Epithelial cell of esophagus (primary cell): Measurements from ENCODE around the gene FRMD8.

Experiments used
- DNase-seq: peaks from one replicate; pipeline ENCODE4 v3.0.0; 2010; ENCODE audit warnings: low read depth
- H3K4me3 ChIP-seq: 2 replicates; pipeline ENCODE4 v1.5.1; 2011; ENCODE audit warnings: mild to moderate bottlenecking, low read length, control low read depth
- TF ChIP-seq, protein P1 (sequence below): IDR thresholded peaks from 2 replicates; pipeline ENCODE4 v1.5.1; 2011; ENCODE audit warnings: low read depth, mild to moderate bottlenecking, low read length, control low read depth, inconsistent platforms; ENCODE audit not compliant: insufficient read depth; ENCODE audit errors: missing control alignments

Gene FRMD8

GRCh38 chr11:65435411-65435931 is 49.0 kb downstream of the FRMD8 start:
- TF ChIP-seq, protein P1, sequence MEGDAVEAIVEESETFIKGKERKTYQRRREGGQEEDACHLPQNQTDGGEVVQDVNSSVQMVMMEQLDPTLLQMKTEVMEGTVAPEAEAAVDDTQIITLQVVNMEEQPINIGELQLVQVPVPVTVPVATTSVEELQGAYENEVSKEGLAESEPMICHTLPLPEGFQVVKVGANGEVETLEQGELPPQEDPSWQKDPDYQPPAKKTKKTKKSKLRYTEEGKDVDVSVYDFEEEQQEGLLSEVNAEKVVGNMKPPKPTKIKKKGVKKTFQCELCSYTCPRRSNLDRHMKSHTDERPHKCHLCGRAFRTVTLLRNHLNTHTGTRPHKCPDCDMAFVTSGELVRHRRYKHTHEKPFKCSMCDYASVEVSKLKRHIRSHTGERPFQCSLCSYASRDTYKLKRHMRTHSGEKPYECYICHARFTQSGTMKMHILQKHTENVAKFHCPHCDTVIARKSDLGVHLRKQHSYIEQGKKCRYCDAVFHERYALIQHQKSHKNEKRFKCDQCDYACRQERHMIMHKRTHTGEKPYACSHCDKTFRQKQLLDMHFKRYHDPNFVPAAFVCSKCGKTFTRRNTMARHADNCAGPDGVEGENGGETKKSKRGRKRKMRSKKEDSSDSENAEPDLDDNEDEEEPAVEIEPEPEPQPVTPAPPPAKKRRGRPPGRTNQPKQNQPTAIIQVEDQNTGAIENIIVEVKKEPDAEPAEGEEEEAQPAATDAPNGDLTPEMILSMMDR, result no peak
- no peak for DNase-seq
- peak overlapping the region; percentile 2 for H3K4me3 ChIP-seq

DNA sequence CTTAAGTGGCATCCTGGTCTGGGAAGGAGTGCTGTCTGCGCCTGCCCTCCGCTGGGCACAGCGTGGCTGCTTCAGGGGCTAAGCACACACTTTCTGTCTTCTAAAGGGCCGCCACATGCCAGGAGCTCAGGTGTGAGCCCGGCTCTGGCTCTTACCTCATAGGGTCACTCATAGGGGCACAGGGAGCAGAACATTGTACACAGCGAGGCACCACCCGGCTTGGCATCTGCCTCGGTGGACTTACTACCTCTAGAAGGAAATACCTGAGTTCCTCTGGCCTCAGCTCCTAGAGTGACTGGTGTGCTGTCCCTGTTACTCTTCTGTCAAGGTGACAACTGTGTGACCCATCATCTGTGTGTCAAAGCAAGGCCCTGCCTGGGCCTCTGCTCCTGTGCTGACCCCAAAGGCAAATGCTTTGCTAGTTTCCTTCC is 49.6 kb downstream of the FRMD8 start:
- peak; percentile 46 for DNase-seq
- TF ChIP-seq, protein P1, result no peak
- H3K4me3 ChIP-seq, result peak overlapping the region; percentile 10

DNA sequence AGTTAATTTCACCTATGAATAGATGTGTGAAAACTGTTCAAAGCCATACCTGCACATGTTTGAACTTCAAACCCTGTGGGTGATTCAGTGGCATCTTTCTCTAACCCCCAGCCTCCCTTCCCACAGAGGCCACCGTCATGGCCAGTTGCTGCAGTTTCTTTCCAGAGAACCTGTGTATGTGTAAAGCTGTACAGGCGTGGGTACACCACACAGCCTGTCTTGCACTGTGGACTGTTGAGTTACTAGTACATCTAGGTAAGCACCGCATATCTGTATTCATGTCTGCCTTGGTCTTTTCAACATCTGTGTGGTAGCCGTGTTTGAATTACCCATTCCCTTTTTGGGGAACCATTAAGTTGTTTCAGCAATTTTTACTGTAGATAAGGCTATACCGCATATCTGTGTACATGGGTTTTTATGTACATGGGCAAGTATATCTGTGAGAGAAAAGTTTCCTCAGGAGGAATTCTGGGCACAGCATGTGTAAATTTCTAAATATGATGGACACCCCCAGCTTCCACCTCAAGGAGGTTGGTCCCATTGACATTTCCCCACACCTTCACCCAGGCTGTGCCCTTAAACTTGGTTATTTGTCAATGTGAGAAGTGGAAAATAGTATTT is 50.1 kb downstream of the FRMD8 start:
- TF ChIP-seq, protein P1, result no peak
- DNase-seq, result peak; percentile 40
- H3K4me3 ChIP-seq, result peak overlapping the region; percentile 10

GRCh38 chr11:65437436-65438227 is 51.2 kb downstream of the FRMD8 start:
- no peak overlapping the region for H3K4me3 ChIP-seq
- DNase-seq, result peak; percentile 35
- TF ChIP-seq, protein P1, result no peak

GRCh38 chr11:65438257-65439151 is 52.1 kb downstream of the FRMD8 start:
- no peak for DNase-seq
- TF ChIP-seq, protein P1, result no peak
- H3K4me3 ChIP-seq, result no peak overlapping the region

DNA sequence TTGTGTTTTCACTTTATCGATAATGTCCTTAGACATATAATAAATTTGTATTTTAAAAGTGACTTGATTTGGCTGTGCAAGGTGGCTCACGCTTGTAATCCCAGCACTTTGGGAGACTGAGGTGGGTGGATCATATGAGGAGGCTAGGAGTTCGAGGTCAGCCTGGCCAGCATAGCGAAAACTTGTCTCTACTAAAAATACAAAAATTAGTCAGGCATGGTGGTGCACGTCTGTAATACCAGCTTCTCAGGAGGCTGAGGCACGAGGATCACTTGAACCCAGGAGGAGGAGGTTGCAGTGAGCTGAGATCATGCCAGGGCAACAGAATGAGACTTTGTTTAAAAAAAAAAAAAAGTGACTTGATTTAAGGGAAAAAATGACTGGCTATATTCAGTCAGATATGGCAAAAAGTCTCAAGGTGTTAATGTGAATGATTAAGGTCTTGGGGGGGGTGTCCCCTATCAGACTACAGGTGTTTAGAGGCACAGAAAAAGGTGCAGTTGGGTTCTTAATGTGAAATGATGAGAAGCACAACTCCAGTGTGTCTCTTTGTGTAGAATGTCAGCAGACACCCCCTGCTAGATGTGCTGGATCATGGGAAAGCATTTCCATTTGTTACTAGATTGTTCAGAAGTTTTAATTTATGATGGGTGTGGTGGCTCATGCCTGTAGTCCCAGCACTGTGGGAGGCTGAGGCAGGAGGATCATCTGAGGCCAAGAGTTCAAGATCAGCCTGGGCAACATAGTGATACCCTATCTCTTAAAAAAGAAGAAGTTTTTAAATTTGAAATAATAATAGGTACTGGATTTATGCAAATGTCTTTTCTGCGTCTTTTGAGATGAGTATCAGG is 53.1 kb downstream of the FRMD8 start:
- no peak overlapping the region for H3K4me3 ChIP-seq
- DNase-seq, result peak; percentile 38

More for the DNA sequence above, 53.1 kb downstream of the FRMD8 start:
- TF ChIP-seq, protein P1, result no peak
